K562 (cell line): Measurements from ENCODE around the gene TBC1D12. TPM values are rescaled to one million over a fixed set of nuclear protein-coding genes. Genes with fewer than 3 reads are reported as not detected.

Experiments used
- HBP1 ChIP-seq: fragments of 450-650 bp; formaldehyde crosslinking; IDR thresholded peaks from 2 replicates; pipeline ENCODE4 v1.4.0; 2022; ENCODE audit warnings: missing genetic modification characterization
- TRIM24 ChIP-seq, 2 experiments: fragments of 450-650 bp; IDR thresholded peaks; 2 replicates each; pipeline ENCODE4 v1.6.1; 2016
- ZNF212 ChIP-seq: fragments of 450-650 bp; formaldehyde crosslinking; IDR thresholded peaks from 2 replicates; pipeline ENCODE4 v1.4.0; 2020; ENCODE audit warnings: mild to moderate bottlenecking
- ZNF707 ChIP-seq: fragments of 250-450 bp; sonication (Bioruptor Pico); conservative IDR thresholded peaks from 2 replicates; pipeline ENCODE4 v1.8.0; 2022; ENCODE audit warnings: inconsistent platforms, mild to moderate bottlenecking, moderate library complexity
- polyA plus RNA-seq, 8 experiments: library from polyadenylated mRNA; depleted of rRNA in 4 of 8; stranded (reverse) in 5 of 8; unstranded in 3 of 8; fragments of >200 nt; fragmentation: Nextera tagmentation in 2 of 8; fragmentation: Illumina TruSeq in 1 of 8; extraction: Ambion mirVana in 2 of 8; extraction: Trizol in 1 of 8; gene quantifications; 2 replicates each; pipeline versions ENCODE4 v1.2.1 to v1.2.3, GENCODE V29; 2011 to 2014; ENCODE audit warnings: inconsistent platforms in 1 of 8, missing spikeins in 1 of 8
- total RNA-seq, 7 experiments: library from RNA; depleted of rRNA in 6 of 7; stranded (reverse); fragments of >200 nt in 6 of 7; fragmentation: Illumina TruSeq in 2 of 7; extraction: Trizol in 2 of 7; gene quantifications; 2 replicates each; pipeline versions ENCODE4 v1.2.1 to v1.2.3, GENCODE V29; 2011 to 2021; ENCODE audit warnings: low replicate concordance in 1 of 7
- TF ChIP-seq, protein P1 (sequence below): sonication (generic); formaldehyde crosslinking; IDR thresholded peaks from 2 replicates; pipeline ENCODE4 v1.8.1; 2023; ENCODE audit warnings: mild to moderate bottlenecking, missing genetic modification reagents
- TF ChIP-seq, protein P2 (sequence below): fragments of 250-450 bp; sonication (Bioruptor Pico); IDR thresholded peaks from 2 replicates; pipeline ENCODE4 v1.4.0; 2020
- TF ChIP-seq, protein P3 (sequence below): fragments of 250-450 bp; sonication (Bioruptor Pico); IDR thresholded peaks from 2 replicates; pipeline ENCODE4 v1.8.0; 2021; ENCODE audit warnings: mild to moderate bottlenecking, moderate library complexity

Gene TBC1D12
- total and polyA plus RNA-seq, 9 of the 15 experiments (the other 6 are each of a cell fraction or from before 2014, with no cell fraction given), result 2.1 to 6.7 (median 3.9) TPM

- TF ChIP-seq TRIM24 (IDR thresholded peaks at IDR 0.05), result no peak
- TF ChIP-seq ZNF707, result no peak
- TF ChIP-seq, protein P1, sequence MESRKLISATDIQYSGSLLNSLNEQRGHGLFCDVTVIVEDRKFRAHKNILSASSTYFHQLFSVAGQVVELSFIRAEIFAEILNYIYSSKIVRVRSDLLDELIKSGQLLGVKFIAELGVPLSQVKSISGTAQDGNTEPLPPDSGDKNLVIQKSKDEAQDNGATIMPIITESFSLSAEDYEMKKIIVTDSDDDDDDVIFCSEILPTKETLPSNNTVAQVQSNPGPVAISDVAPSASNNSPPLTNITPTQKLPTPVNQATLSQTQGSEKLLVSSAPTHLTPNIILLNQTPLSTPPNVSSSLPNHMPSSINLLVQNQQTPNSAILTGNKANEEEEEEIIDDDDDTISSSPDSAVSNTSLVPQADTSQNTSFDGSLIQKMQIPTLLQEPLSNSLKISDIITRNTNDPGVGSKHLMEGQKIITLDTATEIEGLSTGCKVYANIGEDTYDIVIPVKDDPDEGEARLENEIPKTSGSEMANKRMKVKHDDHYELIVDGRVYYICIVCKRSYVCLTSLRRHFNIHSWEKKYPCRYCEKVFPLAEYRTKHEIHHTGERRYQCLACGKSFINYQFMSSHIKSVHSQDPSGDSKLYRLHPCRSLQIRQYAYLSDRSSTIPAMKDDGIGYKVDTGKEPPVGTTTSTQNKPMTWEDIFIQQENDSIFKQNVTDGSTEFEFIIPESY (CRISPR knock-in tag), result no peak
- TF ChIP-seq ZNF212 (CRISPR knock-in tag), result no peak
- TF ChIP-seq, protein P2, sequence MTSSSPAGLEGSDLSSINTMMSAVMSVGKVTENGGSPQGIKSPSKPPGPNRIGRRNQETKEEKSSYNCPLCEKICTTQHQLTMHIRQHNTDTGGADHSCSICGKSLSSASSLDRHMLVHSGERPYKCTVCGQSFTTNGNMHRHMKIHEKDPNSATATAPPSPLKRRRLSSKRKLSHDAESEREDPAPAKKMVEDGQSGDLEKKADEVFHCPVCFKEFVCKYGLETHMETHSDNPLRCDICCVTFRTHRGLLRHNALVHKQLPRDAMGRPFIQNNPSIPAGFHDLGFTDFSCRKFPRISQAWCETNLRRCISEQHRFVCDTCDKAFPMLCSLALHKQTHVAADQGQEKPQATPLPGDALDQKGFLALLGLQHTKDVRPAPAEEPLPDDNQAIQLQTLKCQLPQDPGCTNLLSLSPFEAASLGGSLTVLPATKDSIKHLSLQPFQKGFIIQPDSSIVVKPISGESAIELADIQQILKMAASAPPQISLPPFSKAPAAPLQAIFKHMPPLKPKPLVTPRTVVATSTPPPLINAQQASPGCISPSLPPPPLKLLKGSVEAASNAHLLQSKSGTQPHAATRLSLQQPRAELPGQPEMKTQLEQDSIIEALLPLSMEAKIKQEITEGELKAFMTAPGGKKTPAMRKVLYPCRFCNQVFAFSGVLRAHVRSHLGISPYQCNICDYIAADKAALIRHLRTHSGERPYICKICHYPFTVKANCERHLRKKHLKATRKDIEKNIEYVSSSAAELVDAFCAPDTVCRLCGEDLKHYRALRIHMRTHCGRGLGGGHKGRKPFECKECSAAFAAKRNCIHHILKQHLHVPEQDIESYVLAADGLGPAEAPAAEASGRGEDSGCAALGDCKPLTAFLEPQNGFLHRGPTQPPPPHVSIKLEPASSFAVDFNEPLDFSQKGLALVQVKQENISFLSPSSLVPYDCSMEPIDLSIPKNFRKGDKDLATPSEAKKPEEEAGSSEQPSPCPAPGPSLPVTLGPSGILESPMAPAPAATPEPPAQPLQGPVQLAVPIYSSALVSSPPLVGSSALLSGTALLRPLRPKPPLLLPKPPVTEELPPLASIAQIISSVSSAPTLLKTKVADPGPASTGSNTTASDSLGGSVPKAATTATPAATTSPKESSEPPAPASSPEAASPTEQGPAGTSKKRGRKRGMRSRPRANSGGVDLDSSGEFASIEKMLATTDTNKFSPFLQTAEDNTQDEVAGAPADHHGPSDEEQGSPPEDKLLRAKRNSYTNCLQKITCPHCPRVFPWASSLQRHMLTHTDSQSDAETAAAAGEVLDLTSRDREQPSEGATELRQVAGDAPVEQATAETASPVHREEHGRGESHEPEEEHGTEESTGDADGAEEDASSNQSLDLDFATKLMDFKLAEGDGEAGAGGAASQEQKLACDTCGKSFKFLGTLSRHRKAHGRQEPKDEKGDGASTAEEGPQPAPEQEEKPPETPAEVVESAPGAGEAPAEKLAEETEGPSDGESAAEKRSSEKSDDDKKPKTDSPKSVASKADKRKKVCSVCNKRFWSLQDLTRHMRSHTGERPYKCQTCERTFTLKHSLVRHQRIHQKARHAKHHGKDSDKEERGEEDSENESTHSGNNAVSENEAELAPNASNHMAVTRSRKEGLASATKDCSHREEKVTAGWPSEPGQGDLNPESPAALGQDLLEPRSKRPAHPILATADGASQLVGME (CRISPR knock-in tag), result no peak
- TF ChIP-seq, protein P3, sequence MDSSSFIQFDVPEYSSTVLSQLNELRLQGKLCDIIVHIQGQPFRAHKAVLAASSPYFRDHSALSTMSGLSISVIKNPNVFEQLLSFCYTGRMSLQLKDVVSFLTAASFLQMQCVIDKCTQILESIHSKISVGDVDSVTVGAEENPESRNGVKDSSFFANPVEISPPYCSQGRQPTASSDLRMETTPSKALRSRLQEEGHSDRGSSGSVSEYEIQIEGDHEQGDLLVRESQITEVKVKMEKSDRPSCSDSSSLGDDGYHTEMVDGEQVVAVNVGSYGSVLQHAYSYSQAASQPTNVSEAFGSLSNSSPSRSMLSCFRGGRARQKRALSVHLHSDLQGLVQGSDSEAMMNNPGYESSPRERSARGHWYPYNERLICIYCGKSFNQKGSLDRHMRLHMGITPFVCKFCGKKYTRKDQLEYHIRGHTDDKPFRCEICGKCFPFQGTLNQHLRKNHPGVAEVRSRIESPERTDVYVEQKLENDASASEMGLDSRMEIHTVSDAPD, result no peak
- no peak for TF ChIP-seq HBP1 (CRISPR knock-in tag)
Observed at GRCh38 chr10:94416896-94417295, 14.6 kb downstream of the TBC1D12 start (continued).
